Rectal smooth muscle tissue (tissue), 1 donor: ENCODE results near the gene PLCB1.
A peak's percentile ranks its signal among the peaks of the same experiment; 100 is the strongest.
"Not testable (repeated sequence)": the region's sequence is repeated elsewhere in the genome, so short reads cannot be mapped to it uniquely, and the experiment has no call there.

ENCODE experiments used
- H3K27ac ChIP-seq: one replicate; pipeline ENCODE4 v1.7.0; 2013; ENCODE audit warnings: low read depth, low read length, inconsistent platforms
- H3K27me3 ChIP-seq: one replicate; pipeline ENCODE4 v1.7.0; 2013; ENCODE audit warnings: low read length; ENCODE audit not compliant: control insufficient read depth, insufficient read depth
- H3K36me3 ChIP-seq: one replicate; pipeline ENCODE4 v1.7.0; 2013; ENCODE audit warnings: low read length; ENCODE audit not compliant: control insufficient read depth, insufficient read depth
- H3K4me1 ChIP-seq: one replicate; pipeline ENCODE4 v1.7.0; 2013; ENCODE audit warnings: low read length; ENCODE audit not compliant: control insufficient read depth, insufficient read depth
- H3K4me3 ChIP-seq: one replicate; pipeline ENCODE4 v1.7.0; 2013; ENCODE audit warnings: low read length
- H3K9ac ChIP-seq: one replicate; pipeline ENCODE4 v1.7.0; 2013; ENCODE audit warnings: low read length

Gene PLCB1

GRCh38 chr20:8457978-8458377 lies 325.9 kb downstream of the PLCB1 start:
- Histone ChIP-seq H3K36me3 (no peaks in the 10 kb centered on the region), H3K27me3 (no peaks in the 10 kb centered on the region), H3K4me3 (no peak overlapping the region), H3K9ac (no peak overlapping the region), H3K4me1 (peaks cover 4% of the 10 kb centered on the region), H3K27ac (no peak overlapping the region)

GRCh38 chr20:8461186-8461585 lies 329.1 kb downstream of the PLCB1 start:
- no peak overlapping the region for H3K9ac ChIP-seq
- H3K4me3 ChIP-seq, result no peak overlapping the region
- no peak overlapping the region for H3K27ac ChIP-seq
- no peaks in the 10 kb centered on the region for H3K4me1 ChIP-seq
- no peaks in the 10 kb centered on the region for H3K36me3 ChIP-seq
- H3K27me3 ChIP-seq, result no peaks in the 10 kb centered on the region

GRCh38 chr20:8464368-8464767 lies 332.3 kb downstream of the PLCB1 start:
- Histone ChIP-seq H3K4me3 (no peak overlapping the region), H3K36me3 (no peaks in the 10 kb centered on the region), H3K27me3 (no peaks in the 10 kb centered on the region), H3K9ac (no peak overlapping the region), H3K27ac (no peak overlapping the region), H3K4me1 (no peaks in the 10 kb centered on the region)

- not testable (repeated sequence) for H3K9ac ChIP-seq, H3K27ac ChIP-seq, H3K27me3 ChIP-seq, H3K4me1 ChIP-seq, H3K36me3 ChIP-seq, H3K4me3 ChIP-seq
These were observed 334.7 kb downstream of the PLCB1 start for GRCh38 chr20:8466781-8467180.

GRCh38 chr20:8470156-8470555 lies 338.1 kb downstream of the PLCB1 start:
- Histone ChIP-seq H3K4me3 (no peak overlapping the region), H3K4me1 (no peaks in the 10 kb centered on the region)

DNA sequence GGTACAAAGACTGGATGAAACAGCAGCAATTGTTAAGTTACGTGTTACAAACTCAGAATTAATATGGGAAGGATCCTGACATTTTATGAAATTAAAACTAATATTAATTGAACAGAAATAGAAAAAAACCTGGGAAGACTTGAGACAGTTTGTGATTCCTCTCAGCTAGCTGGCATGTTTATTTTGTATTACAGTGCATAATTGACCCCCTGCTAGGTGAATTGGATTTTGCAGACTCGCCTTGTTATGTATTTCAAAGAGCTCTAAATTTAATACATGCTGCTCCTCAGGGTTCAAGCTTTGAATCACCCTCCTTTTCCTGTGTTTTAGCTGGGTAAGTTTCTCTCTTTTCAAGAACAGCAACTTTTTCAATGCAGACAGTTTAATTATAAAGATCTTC lies 339.4 kb downstream of the PLCB1 start:
- H3K36me3 ChIP-seq, result no peaks in the 10 kb centered on the region
- H3K27me3 ChIP-seq, result no peaks in the 10 kb centered on the region
- no peak overlapping the region for H3K4me3 ChIP-seq
- no peaks in the 10 kb centered on the region for H3K4me1 ChIP-seq
- no peak overlapping the region for H3K27ac ChIP-seq
- H3K9ac ChIP-seq, result no peak overlapping the region

More at GRCh38 chr20:8470156-8470555, 338.1 kb downstream of the PLCB1 start:
- H3K27ac ChIP-seq, result no peak overlapping the region
- H3K27me3 ChIP-seq, result no peaks in the 10 kb centered on the region
- no peak overlapping the region for H3K9ac ChIP-seq
- H3K36me3 ChIP-seq, result no peaks in the 10 kb centered on the region

DNA sequence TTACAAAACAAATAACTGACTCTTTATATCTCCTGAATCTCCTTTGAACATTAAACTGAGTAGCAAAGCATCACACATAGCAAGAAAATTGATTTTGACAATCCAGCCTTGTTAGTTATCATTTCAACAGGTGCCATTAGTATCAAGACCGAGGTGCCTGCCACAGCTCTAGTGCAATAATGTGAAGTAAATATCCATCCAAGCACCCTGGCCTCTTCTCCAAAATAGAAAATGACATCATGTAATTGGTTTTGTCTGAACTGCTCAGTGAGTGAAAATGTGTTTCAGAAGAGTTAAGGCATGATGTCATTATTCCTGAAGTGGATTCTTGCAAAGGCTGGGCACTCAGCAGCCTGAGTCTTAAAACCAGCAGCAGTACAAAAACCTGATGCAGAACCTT lies 341.4 kb downstream of the PLCB1 start:
- no peak overlapping the region for H3K4me3 ChIP-seq
- H3K27me3 ChIP-seq, result no peaks in the 10 kb centered on the region

GRCh38 chr20:8474027-8474668 lies 342.1 kb downstream of the PLCB1 start:
- H3K36me3 ChIP-seq, result no peaks in the 10 kb centered on the region
- no peak overlapping the region for H3K4me3 ChIP-seq
- no peak overlapping the region for H3K27ac ChIP-seq
- H3K27me3 ChIP-seq, result no peaks in the 10 kb centered on the region
- no peaks in the 10 kb centered on the region for H3K4me1 ChIP-seq
- H3K9ac ChIP-seq, result no peak overlapping the region

More for the DNA sequence above, 341.4 kb downstream of the PLCB1 start:
- no peaks in the 10 kb centered on the region for H3K36me3 ChIP-seq
- no peaks in the 10 kb centered on the region for H3K4me1 ChIP-seq
- no peak overlapping the region for H3K9ac ChIP-seq
- H3K27ac ChIP-seq, result no peak overlapping the region

DNA sequence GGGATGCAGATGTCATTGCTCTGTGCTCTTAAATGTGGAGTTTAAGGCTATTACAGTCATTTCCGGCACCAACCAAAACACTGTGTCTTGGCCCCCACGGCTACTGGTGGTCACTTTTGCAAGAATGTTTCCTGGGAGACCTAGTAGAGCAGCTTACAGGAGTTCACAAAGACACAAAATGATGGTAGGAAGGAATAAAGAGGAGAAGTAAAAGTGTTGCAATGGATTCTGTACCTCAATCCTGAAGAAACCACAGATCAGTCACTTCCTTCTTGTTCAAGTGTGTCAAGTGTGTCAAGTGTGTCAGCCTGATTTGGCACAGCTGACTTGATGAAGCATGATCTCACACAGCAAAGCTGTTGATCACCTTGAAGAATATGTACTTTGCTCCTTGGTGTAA lies 344.0 kb downstream of the PLCB1 start:
- Histone ChIP-seq H3K27me3 (no peaks in the 10 kb centered on the region), H3K4me3 (no peak overlapping the region), H3K36me3 (no peaks in the 10 kb centered on the region), H3K4me1 (no peaks in the 10 kb centered on the region), H3K27ac (no peak overlapping the region), H3K9ac (no peak overlapping the region)

DNA sequence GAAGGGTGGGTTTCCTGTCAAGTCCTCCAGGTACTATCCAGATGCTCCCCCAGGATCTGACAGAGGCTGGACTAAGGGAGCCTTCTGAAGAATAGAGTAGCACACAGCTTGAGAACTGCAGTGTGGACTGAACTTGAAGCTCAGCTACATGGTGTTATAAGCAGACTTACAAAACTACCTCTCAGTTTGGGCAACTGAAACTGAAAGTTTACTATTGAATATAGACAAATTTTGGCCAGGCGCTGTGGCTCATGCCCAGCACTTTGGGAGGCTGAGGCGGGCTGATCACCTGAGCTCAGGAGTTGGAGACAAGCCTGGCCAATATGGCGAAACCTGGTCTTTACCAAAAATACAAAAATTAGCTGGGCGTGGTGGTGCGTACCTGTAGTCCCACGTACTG lies 348.5 kb downstream of the PLCB1 start:
- H3K27me3 ChIP-seq, result no peaks in the 10 kb centered on the region
- no peak overlapping the region for H3K27ac ChIP-seq
- no peaks in the 10 kb centered on the region for H3K4me1 ChIP-seq
- H3K4me3 ChIP-seq, result no peak overlapping the region
- no peaks in the 10 kb centered on the region for H3K36me3 ChIP-seq
- no peak overlapping the region for H3K9ac ChIP-seq

- no peaks in the 10 kb centered on the region for H3K27me3 ChIP-seq
- H3K9ac ChIP-seq, result no peak overlapping the region
- no peak overlapping the region for H3K4me3 ChIP-seq
- no peak overlapping the region for H3K27ac ChIP-seq
- H3K4me1 ChIP-seq, result peaks cover 11% of the 10 kb centered on the region
- no peaks in the 10 kb centered on the region for H3K36me3 ChIP-seq
These were observed 355.6 kb downstream of the PLCB1 start for GRCh38 chr20:8487696-8488095.

GRCh38 chr20:8489094-8489883 lies 357.2 kb downstream of the PLCB1 start:
- Histone ChIP-seq H3K27me3 (no peaks in the 10 kb centered on the region), H3K36me3 (no peaks in the 10 kb centered on the region), H3K4me3 (no peak overlapping the region), H3K27ac (peak overlapping the region; percentile 4), H3K9ac (no peak overlapping the region), H3K4me1 (peaks cover 11% of the 10 kb centered on the region)
